ENCODE measurements around the gene PAK5.

The PAK5 gene

GRCh38 chr20:9581509-9581908, 257.4 kb downstream of the PAK5 start:
- H3K4me3 ChIP-seq (ENCODE audit: low read depth, low read length), result no peak overlapping the region

- no peak overlapping the region for H3K4me3 ChIP-seq (ENCODE audit: low read depth, low read length)
Measured at GRCh38 chr20:9578594-9578993, 260.3 kb downstream of the PAK5 start.

- no peak overlapping the region for H3K4me3 ChIP-seq (ENCODE audit: low read depth, low read length)
Measured at GRCh38 chr20:9577397-9577796, 261.5 kb downstream of the PAK5 start.

- H3K4me3 ChIP-seq (ENCODE audit: low read depth, low read length), result no peak overlapping the region
Measured at GRCh38 chr20:9576695-9577094, 262.2 kb downstream of the PAK5 start.

GRCh38 chr20:9575836-9576235, 263.0 kb downstream of the PAK5 start:
- no peak overlapping the region for H3K4me3 ChIP-seq (ENCODE audit: low read depth, low read length)

- no peak overlapping the region for H3K4me3 ChIP-seq (ENCODE audit: low read depth, low read length)
Measured at GRCh38 chr20:9574776-9575175, 264.1 kb downstream of the PAK5 start.

- H3K4me3 ChIP-seq (ENCODE audit: low read depth, low read length), result no peak overlapping the region
Measured at GRCh38 chr20:9574181-9574580, 264.7 kb downstream of the PAK5 start.

GRCh38 chr20:9573335-9574151, 265.3 kb downstream of the PAK5 start:
- no peak overlapping the region for H3K4me3 ChIP-seq (ENCODE audit: low read depth, low read length)

GRCh38 chr20:9572670-9573069, 266.2 kb downstream of the PAK5 start:
- H3K4me3 ChIP-seq (ENCODE audit: low read depth, low read length), result no peak overlapping the region

- no peak overlapping the region for H3K4me3 ChIP-seq (ENCODE audit: low read depth, low read length)
Measured at GRCh38 chr20:9571783-9572182, 267.1 kb downstream of the PAK5 start.

GRCh38 chr20:9570612-9571011, 268.3 kb downstream of the PAK5 start:
- no peak overlapping the region for H3K4me3 ChIP-seq (ENCODE audit: low read depth, low read length)

GRCh38 chr20:9566977-9567376, 271.9 kb downstream of the PAK5 start:
- H3K4me3 ChIP-seq (ENCODE audit: low read depth, low read length), result no peak overlapping the region

GRCh38 chr20:9565910-9566550, 272.8 kb downstream of the PAK5 start:
- no peak overlapping the region for H3K4me3 ChIP-seq (ENCODE audit: low read depth, low read length)

- no peak overlapping the region for H3K4me3 ChIP-seq (ENCODE audit: low read depth, low read length)
Measured at GRCh38 chr20:9557411-9557810, 281.5 kb downstream of the PAK5 start.

- no peak overlapping the region for H3K4me3 ChIP-seq (ENCODE audit: low read depth, low read length)
Measured at GRCh38 chr20:9555781-9556180, 283.1 kb downstream of the PAK5 start.

- H3K4me3 ChIP-seq (ENCODE audit: low read depth, low read length), result no peak overlapping the region
Measured at GRCh38 chr20:9551808-9552550, 286.9 kb downstream of the PAK5 start.

GRCh38 chr20:9550871-9551270, 288.0 kb downstream of the PAK5 start:
- no peak overlapping the region for H3K4me3 ChIP-seq (ENCODE audit: low read depth, low read length)

GRCh38 chr20:9550283-9550682, 288.6 kb downstream of the PAK5 start:
- H3K4me3 ChIP-seq (ENCODE audit: low read depth, low read length), result no peak overlapping the region

- no peak overlapping the region for H3K4me3 ChIP-seq (ENCODE audit: low read depth, low read length)
Measured at GRCh38 chr20:9543214-9543613, 295.7 kb downstream of the PAK5 start.

- no peak overlapping the region for H3K4me3 ChIP-seq (ENCODE audit: low read depth, low read length)
Measured at GRCh38 chr20:9535449-9535848, 303.4 kb downstream of the PAK5 start.

GRCh38 chr20:9534025-9534424, 304.9 kb downstream of the PAK5 start:
- H3K4me3 ChIP-seq (ENCODE audit: low read depth, low read length), result no peak overlapping the region
